ENCODE results near the gene ZP2. TPM values are rescaled to one million over a fixed set of nuclear protein-coding genes. Genes with fewer than 3 reads are reported as not detected.
A peak's percentile ranks its signal among the peaks of the same experiment; 100 is the strongest.
"Not testable (repeated sequence)": the region's sequence is repeated elsewhere in the genome, so short reads cannot be mapped to it uniquely, and the experiment has no call there.

ZP2 gene
- total RNA-seq, 1 experiment from 2014 or later: not detected

DNA sequence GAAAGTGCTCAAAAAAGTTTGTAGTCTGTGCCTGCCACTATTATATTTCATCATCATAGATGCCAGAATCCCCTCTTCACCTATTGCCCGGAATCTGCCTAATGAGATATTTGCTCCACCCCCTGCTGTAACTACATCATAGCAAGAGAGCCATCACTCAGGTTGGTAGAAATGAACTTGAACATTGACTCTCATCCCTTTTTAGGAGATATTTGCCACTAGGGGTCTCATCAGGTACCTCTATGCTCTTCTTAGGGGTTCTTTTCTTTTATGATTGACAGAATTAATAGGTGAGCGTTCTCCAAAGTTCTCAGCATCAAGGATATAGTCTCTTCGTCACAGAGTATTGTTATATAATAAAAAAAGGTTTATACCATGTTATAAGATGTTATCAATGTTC lies 42.1 kb upstream of the ZP2 start:
- no peak overlapping the region for H2AFZ ChIP-seq (ENCODE audit: low read length)
- intact Hi-C loops (cut with micrococcal nuclease): no loop called here
- H3K9me2 ChIP-seq (replicated peaks; ENCODE audit: low read length): no peaks in the 10 kb centered on the region
- no peaks in the 10 kb centered on the region for H3K4me1 ChIP-seq (ENCODE audit: insufficient read depth, low read length)
- POLR2A ChIA-PET (ENCODE audit: unreplicated experiment): no interaction called here
- ATAC-seq (no peak), DNase-seq (no peak)
- TF ChIP-seq EZH2phosphoT487 (IDR thresholded peaks at IDR 0.05; ENCODE audit: borderline replicate concordance, low read length): no peak
- TF ChIP-seq EZH2 (IDR thresholded peaks at IDR 0.05; ENCODE audit: low read length, unreplicated experiment): no peak
- TF ChIP-seq, protein P1, sequence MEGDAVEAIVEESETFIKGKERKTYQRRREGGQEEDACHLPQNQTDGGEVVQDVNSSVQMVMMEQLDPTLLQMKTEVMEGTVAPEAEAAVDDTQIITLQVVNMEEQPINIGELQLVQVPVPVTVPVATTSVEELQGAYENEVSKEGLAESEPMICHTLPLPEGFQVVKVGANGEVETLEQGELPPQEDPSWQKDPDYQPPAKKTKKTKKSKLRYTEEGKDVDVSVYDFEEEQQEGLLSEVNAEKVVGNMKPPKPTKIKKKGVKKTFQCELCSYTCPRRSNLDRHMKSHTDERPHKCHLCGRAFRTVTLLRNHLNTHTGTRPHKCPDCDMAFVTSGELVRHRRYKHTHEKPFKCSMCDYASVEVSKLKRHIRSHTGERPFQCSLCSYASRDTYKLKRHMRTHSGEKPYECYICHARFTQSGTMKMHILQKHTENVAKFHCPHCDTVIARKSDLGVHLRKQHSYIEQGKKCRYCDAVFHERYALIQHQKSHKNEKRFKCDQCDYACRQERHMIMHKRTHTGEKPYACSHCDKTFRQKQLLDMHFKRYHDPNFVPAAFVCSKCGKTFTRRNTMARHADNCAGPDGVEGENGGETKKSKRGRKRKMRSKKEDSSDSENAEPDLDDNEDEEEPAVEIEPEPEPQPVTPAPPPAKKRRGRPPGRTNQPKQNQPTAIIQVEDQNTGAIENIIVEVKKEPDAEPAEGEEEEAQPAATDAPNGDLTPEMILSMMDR (conservative IDR thresholded peaks at IDR 0.05; ENCODE audit: low read depth, low read length): 0 out of 2 replicates have a peak, but pooled peaks have one; percentile 13
- H3K4me3 ChIP-seq (ENCODE audit: low read length): no peak overlapping the region
- CTCF ChIA-PET: no interaction called here
- no peaks in the 10 kb centered on the region for H3K36me3 ChIP-seq (ENCODE audit: low read depth, low read length)
- no peaks in the 10 kb centered on the region for H3F3A ChIP-seq (ENCODE audit: low read length, unreplicated experiment)
- no TSS peak for BruUV-seq (replicated peaks)
- H3K4me2 ChIP-seq (ENCODE audit: low read length): no peak overlapping the region
- no peak overlapping the region for H3K9ac ChIP-seq (ENCODE audit: low read length)
- no peaks in the 10 kb centered on the region for H4K20me1 ChIP-seq (ENCODE audit: low read length)
- no peak overlapping the region for H3K27ac ChIP-seq (ENCODE audit: low read length)
- peaks cover 23% of the 10 kb centered on the region for H3K27me3 ChIP-seq (ENCODE audit: low read length)
- no peaks in the 10 kb centered on the region for H3K9me3 ChIP-seq (ENCODE audit: low read length)
- no peaks in the 10 kb centered on the region for H3K79me2 ChIP-seq (ENCODE audit: low read length)

DNA sequence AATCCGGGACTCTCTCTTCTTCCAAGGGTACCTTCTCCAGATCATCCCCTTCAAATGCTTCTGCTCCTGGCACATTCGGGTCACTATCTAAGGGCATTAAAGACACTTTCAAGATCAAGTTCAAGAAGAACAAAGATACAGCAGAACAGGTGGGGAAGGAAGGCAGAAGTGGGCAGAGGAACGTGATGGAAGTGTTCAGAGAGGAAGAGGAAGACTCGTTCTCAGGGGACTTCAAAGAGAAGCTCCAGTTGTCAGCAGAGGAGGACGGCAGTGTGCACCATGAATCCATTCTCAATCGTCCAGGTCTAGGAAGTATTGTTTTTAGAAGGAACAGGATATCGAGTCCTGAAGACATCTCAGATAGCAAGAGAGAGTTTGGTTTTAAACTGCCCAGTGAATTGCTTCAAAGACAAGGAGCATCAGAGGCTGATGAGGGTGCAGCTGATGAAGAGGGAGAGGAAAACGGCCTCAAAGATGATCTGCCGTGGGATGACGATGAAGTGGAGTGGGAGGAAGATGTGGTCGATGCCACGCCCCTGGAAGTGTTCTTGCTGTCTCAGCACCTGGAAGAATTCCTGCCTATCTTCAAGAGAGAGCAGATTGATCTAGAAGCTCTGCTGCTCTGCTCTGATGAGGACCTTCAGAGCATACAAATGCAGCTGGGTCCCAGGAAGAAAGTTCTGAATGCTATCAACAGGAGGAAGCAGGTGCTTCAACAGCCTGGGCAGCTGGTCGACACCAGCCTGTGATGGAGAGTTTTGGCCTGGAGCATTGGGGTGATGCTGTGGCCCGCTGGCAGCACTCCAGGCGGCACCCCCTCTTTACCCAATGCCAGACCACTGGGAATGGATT lies 38.9 kb upstream of the ZP2 start:
- Histone ChIP-seq H3K79me2 (ENCODE audit: low read length) (no peaks in the 10 kb centered on the region), H4K20me1 (ENCODE audit: low read length) (no peaks in the 10 kb centered on the region), H3F3A (ENCODE audit: low read length, unreplicated experiment) (no peaks in the 10 kb centered on the region), H3K4me3 (ENCODE audit: low read length) (no peak overlapping the region), H3K27ac (ENCODE audit: low read length) (no peak overlapping the region), H2AFZ (ENCODE audit: low read length) (no peak overlapping the region), H3K9me3 (ENCODE audit: low read length) (no peaks in the 10 kb centered on the region), H3K9ac (ENCODE audit: low read length) (no peak overlapping the region), H3K9me2 (replicated peaks; ENCODE audit: low read length) (no peaks in the 10 kb centered on the region), H3K4me2 (ENCODE audit: low read length) (no peak overlapping the region), H3K27me3 (ENCODE audit: low read length) (peaks cover 43% of the 10 kb centered on the region), H3K36me3 (ENCODE audit: low read depth, low read length) (no peaks in the 10 kb centered on the region), H3K4me1 (ENCODE audit: insufficient read depth, low read length) (no peaks in the 10 kb centered on the region)
- BruUV-seq (replicated peaks): no TSS peak
- intact Hi-C loops (cut with micrococcal nuclease): no loop called here
- TF ChIP-seq, protein P1 (conservative IDR thresholded peaks at IDR 0.05; ENCODE audit: low read depth, low read length): no peak
- TF ChIP-seq EZH2 (IDR thresholded peaks at IDR 0.05; ENCODE audit: low read length, unreplicated experiment) (no peak), EZH2phosphoT487 (IDR thresholded peaks at IDR 0.05; ENCODE audit: borderline replicate concordance, low read length) (no peak)
- ATAC-seq (no peak), DNase-seq (no peak)
- POLR2A ChIA-PET (ENCODE audit: unreplicated experiment): no interaction called here
- CTCF ChIA-PET: no interaction called here

DNA sequence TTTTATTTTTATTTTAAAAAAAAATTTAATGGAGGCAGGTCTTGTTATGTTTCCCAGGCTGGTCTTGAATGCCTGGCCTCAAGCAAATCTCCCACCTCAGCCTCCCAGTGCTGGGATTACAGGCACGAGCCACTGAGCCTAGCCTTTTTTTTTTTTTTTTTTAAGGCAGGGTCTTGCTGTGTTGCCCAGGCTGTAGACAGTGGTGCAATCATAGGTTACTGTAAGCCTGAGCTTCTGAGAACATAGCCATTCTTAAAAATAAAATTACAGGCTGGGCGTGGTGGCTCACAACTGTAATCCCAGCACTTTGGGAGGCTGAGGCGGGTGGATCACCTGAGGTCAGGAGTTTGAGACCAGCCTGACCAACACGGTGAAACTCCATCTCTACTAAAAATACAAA lies 36.8 kb upstream of the ZP2 start:
- H3K4me2 ChIP-seq (ENCODE audit: low read length); intact Hi-C loops (cut with micrococcal nuclease); H3K79me2 ChIP-seq (ENCODE audit: low read length); H3K36me3 ChIP-seq (ENCODE audit: low read depth, low read length); CTCF ChIA-PET; ATAC-seq; H3K9me2 ChIP-seq (replicated peaks; ENCODE audit: low read length); H3F3A ChIP-seq (ENCODE audit: low read length, unreplicated experiment); DNase-seq; POLR2A ChIA-PET (ENCODE audit: unreplicated experiment); H3K4me1 ChIP-seq (ENCODE audit: insufficient read depth, low read length); H3K27ac ChIP-seq (ENCODE audit: low read length); H3K9me3 ChIP-seq (ENCODE audit: low read length); BruUV-seq (replicated peaks); H3K9ac ChIP-seq (ENCODE audit: low read length); H4K20me1 ChIP-seq (ENCODE audit: low read length); H3K4me3 ChIP-seq (ENCODE audit: low read length); H2AFZ ChIP-seq (ENCODE audit: low read length): not testable (repeated sequence)
- H3K27me3 ChIP-seq (ENCODE audit: low read length): peaks cover 53% of the 10 kb centered on the region

All from PC-3 (cell line).